HG03571 (cell line): ENCODE data around the gene IGF1R.

Source experiments
- ATAC-seq: cut with Tn5 transposase; IDR thresholded peaks from one replicate; pipeline ENCODE4 v1.9.1; 2021; ENCODE audit not compliant: unreplicated experiment

The IGF1R gene

GRCh38 chr15:98743177-98743576 is 94.8 kb downstream of the IGF1R start:
- no peak for ATAC-seq

- no peak for ATAC-seq
Observed at GRCh38 chr15:98744506-98744905, 96.2 kb downstream of the IGF1R start.

GRCh38 chr15:98745179-98745578 is 96.8 kb downstream of the IGF1R start:
- ATAC-seq = no peak

GRCh38 chr15:98745650-98746374 is 97.5 kb downstream of the IGF1R start:
- no peak for ATAC-seq

- no peak for ATAC-seq
Observed at GRCh38 chr15:98746375-98747155, 98.2 kb downstream of the IGF1R start.

- ATAC-seq = no peak
Observed at GRCh38 chr15:98751767-98752166, 103.4 kb downstream of the IGF1R start.

- no peak for ATAC-seq
Observed at GRCh38 chr15:98753726-98754656, 105.7 kb downstream of the IGF1R start.

GRCh38 chr15:98754657-98755022 is 106.3 kb downstream of the IGF1R start:
- no peak for ATAC-seq

GRCh38 chr15:98755138-98755537 is 106.8 kb downstream of the IGF1R start:
- no peak for ATAC-seq

- no peak for ATAC-seq
Observed at GRCh38 chr15:98755781-98756180, 107.4 kb downstream of the IGF1R start.

- no peak for ATAC-seq
Observed at GRCh38 chr15:98758224-98758623, 109.9 kb downstream of the IGF1R start.

- no peak for ATAC-seq
Observed at GRCh38 chr15:98759277-98759676, 110.9 kb downstream of the IGF1R start.

GRCh38 chr15:98760112-98760826 is 111.9 kb downstream of the IGF1R start:
- no peak for ATAC-seq

- no peak for ATAC-seq
Observed at GRCh38 chr15:98760975-98761374, 112.6 kb downstream of the IGF1R start.

- ATAC-seq = no peak
Observed at GRCh38 chr15:98763179-98763578, 114.8 kb downstream of the IGF1R start.

GRCh38 chr15:98764291-98764690 is 116.0 kb downstream of the IGF1R start:
- ATAC-seq = no peak

GRCh38 chr15:98765610-98766009 is 117.3 kb downstream of the IGF1R start:
- ATAC-seq = no peak

GRCh38 chr15:98767692-98768091 is 119.4 kb downstream of the IGF1R start:
- no peak for ATAC-seq

GRCh38 chr15:98769867-98770266 is 121.5 kb downstream of the IGF1R start:
- no peak for ATAC-seq

GRCh38 chr15:98770984-98771383 is 122.6 kb downstream of the IGF1R start:
- ATAC-seq = no peak

GRCh38 chr15:98771541-98771940 is 123.2 kb downstream of the IGF1R start:
- ATAC-seq = no peak
